ENCODE data around the gene PPP3R1. TPM values are rescaled to one million over a fixed set of nuclear protein-coding genes. Genes with fewer than 3 reads are reported as not detected.
"Not testable (repeated sequence)": the region's sequence is repeated elsewhere in the genome, so short reads cannot be mapped to it uniquely, and the experiment has no call there.

The PPP3R1 gene
- polyA plus RNA-seq, 1 experiment = 5.2 TPM

DNA sequence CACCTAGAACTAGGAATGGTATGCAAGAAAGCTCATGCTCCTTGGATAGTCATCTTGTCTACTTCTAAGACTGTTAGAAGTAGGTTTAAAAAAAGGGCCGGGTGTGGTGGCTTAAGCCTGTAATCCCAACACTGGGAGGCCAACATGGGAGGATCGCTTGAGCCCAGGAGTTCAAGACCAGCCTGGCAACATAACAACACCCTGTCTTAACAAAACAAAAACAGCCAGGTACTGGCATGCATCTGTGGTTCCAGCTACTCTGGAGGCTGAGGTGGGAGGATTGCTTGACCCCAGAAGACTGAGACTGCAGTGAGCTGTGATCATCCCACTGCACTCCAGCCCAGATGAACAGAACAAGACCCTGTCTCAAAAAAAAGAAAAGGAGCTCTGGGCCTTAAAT, 74.8 kb downstream of the PPP3R1 start:
- DNase-seq (ENCODE audit: low read depth) = no peak
- POLR2A ChIA-PET = no interaction called here
- H3K36me3 ChIP-seq (ENCODE audit: control insufficient read depth, insufficient read depth, low read length) = no peaks in the 10 kb centered on the region
- no peak overlapping the region for H3K4me3 ChIP-seq (ENCODE audit: low read depth, low read length)
- TF ChIP-seq, protein P1, sequence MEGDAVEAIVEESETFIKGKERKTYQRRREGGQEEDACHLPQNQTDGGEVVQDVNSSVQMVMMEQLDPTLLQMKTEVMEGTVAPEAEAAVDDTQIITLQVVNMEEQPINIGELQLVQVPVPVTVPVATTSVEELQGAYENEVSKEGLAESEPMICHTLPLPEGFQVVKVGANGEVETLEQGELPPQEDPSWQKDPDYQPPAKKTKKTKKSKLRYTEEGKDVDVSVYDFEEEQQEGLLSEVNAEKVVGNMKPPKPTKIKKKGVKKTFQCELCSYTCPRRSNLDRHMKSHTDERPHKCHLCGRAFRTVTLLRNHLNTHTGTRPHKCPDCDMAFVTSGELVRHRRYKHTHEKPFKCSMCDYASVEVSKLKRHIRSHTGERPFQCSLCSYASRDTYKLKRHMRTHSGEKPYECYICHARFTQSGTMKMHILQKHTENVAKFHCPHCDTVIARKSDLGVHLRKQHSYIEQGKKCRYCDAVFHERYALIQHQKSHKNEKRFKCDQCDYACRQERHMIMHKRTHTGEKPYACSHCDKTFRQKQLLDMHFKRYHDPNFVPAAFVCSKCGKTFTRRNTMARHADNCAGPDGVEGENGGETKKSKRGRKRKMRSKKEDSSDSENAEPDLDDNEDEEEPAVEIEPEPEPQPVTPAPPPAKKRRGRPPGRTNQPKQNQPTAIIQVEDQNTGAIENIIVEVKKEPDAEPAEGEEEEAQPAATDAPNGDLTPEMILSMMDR (IDR thresholded peaks at IDR 0.05; ENCODE audit: insufficient read depth, low read depth, low read length) = no peak
- CTCF ChIA-PET = interaction anchor here (1.0 to 1.1 kb wide), 2 partner anchors 16 to 20 kb away, joined by 3 read pairs; partner anchors contain the start of gene PNO1
- H3K27me3 ChIP-seq (ENCODE audit: control insufficient read depth, insufficient read depth, low read length) = no peaks in the 10 kb centered on the region

DNA sequence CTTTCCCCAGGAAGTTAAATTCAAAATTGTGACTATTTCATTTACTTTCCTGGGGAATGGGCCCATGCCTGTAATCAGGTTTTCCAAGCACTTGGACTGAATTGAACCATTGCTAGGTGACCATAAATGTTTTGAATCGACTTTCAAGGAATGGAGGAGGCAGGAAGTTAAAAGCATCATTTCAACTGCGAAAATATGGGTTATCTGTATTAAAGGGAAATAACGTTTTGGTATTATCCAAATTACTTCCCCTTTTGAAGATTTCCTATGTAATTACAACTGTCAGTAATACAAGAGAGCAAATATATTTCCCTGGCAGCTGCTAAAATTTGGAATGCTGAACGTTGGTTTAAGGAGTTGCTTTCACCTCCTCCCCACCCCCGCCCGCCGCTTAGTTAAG, 75.7 kb downstream of the PPP3R1 start:
- POLR2A ChIA-PET = no interaction called here
- CTCF ChIA-PET = no interaction called here
- Histone ChIP-seq H3K4me3 (ENCODE audit: low read depth, low read length) (no peak overlapping the region), H3K36me3 (ENCODE audit: control insufficient read depth, insufficient read depth, low read length) (peaks cover under 1% of the 10 kb centered on the region), H3K27me3 (ENCODE audit: control insufficient read depth, insufficient read depth, low read length) (no peaks in the 10 kb centered on the region)
- TF ChIP-seq, protein P1 (IDR thresholded peaks at IDR 0.05; ENCODE audit: insufficient read depth, low read depth, low read length) = no peak
- no peak for DNase-seq (ENCODE audit: low read depth)

DNA sequence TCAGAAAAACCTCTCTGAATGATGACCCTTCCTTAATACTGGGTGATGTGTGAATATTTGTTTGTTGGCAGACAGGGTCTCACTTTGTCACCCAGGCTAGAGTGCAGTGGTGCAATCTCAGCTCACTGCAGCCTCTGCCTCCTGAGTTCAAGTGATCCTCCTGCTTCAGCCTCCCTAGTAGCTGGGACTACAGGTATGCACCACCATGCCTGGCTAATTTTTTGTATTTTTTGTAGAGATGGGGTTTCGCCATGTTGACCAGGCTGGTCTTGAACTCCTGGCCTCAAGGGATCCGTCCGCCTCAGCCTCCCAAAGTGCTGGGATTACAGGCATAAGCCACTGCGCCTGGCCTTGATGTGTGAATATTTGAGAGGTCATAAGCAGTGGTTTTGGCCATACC, 77.1 kb downstream of the PPP3R1 start:
- DNase-seq (ENCODE audit: low read depth); H3K4me3 ChIP-seq (ENCODE audit: low read depth, low read length); H3K27me3 ChIP-seq (ENCODE audit: control insufficient read depth, insufficient read depth, low read length); H3K36me3 ChIP-seq (ENCODE audit: control insufficient read depth, insufficient read depth, low read length): not testable (repeated sequence)
- CTCF ChIA-PET = interaction anchor here (0.6 to 1.3 kb wide), 5 partner anchors 9 to 1476 kb away, joined by 3 to 5 read pairs (median 3); no protein-coding TSS in a partner anchor
- POLR2A ChIA-PET = interaction anchor here (0.5 kb wide), 1 partner anchor 1694 kb away, joined by 4 read pairs; no protein-coding TSS in a partner anchor

DNA sequence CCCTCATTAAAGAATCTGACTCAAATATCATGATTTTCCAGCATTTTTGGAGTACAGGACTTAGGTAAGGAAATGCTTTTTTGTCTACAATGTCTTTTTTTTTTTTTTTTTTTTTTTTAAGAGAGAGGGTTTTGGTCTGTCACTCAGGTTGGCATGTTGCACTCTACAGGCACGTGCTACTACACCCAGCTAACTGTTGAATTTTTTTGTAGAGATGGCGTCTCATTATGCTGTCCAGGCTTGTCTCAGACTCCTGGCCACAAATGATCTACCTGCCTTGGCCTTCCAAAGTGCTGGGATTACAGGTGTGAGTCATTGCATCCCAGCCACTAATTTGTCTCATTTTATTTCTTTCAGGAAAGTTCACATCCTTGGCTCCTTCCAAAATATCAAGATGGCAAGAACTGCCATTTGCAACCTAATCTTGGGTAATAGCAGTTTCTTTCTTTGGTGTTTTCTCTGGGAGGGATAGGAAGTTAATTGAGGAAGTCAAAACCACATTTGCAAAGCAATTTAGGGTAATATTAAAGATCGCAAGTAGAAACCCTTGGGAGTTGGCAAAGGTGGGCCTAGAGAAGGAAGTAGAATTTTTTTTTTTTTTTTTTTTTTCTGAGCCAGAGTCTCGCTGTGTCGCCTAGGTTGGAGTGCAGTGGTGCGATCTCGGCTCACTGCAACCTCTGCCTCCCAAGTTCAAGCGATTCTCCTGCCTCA, 79.2 kb downstream of the PPP3R1 start:
- DNase-seq (ENCODE audit: low read depth) = no peak
- TF ChIP-seq, protein P1 (IDR thresholded peaks at IDR 0.05; ENCODE audit: insufficient read depth, low read depth, low read length) = no peak
- Histone ChIP-seq H3K36me3 (ENCODE audit: control insufficient read depth, insufficient read depth, low read length) (peaks cover 2% of the 10 kb centered on the region), H3K4me3 (ENCODE audit: low read depth, low read length) (no peak overlapping the region), H3K27me3 (ENCODE audit: control insufficient read depth, insufficient read depth, low read length) (no peaks in the 10 kb centered on the region)
- ChIA-PET CTCF (no interaction called here), POLR2A (no interaction called here)

DNA sequence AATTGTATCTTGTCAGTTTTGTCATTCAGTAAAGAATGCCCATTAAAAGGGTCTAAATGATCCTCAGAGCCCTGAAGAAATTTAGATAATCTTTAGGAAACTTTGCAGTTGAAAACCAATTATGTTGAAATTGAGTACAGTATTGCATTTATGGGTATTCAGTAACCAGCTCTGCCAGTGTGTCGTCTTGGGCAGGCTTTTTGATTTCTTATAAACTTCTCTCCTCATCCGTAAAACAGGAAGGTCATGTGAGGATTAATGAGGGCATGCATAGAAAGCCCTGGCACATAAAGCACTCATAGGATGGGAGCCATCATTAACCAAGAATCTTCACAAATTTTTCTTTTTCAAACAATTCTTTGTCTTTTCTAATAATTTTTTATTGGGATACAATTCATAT, 79.8 kb downstream of the PPP3R1 start:
- TF ChIP-seq, protein P1 (IDR thresholded peaks at IDR 0.05; ENCODE audit: insufficient read depth, low read depth, low read length) = no peak
- ChIA-PET POLR2A (no interaction called here), CTCF (no interaction called here)
- DNase-seq (ENCODE audit: low read depth) = no peak
- Histone ChIP-seq H3K4me3 (ENCODE audit: low read depth, low read length) (no peak overlapping the region), H3K36me3 (ENCODE audit: control insufficient read depth, insufficient read depth, low read length) (peaks cover 2% of the 10 kb centered on the region), H3K27me3 (ENCODE audit: control insufficient read depth, insufficient read depth, low read length) (no peaks in the 10 kb centered on the region)

DNA sequence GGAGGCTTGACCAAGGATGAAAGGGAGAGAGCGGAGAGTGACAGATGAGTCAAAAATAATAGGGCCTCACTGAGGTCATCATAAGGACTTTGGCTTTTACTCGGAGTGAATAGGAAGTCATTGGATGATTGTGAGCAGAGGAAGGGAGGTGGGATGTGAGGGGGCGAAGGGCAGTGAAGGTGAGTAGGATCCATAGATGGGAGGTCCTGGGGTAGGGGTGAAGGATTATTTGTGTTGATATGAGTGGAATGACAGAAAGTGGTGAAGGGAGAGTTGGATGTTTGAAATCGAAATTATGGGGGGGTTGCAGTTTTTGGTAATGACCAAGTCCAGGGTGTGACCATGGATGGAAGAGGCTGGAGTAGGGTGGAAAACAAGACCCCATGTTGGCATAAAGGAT, 80.6 kb downstream of the PPP3R1 start:
- H3K36me3 ChIP-seq (ENCODE audit: control insufficient read depth, insufficient read depth, low read length) = peaks cover 4% of the 10 kb centered on the region
- no peak for DNase-seq (ENCODE audit: low read depth)
- ChIA-PET POLR2A (no interaction called here), CTCF (no interaction called here)
- H3K27me3 ChIP-seq (ENCODE audit: control insufficient read depth, insufficient read depth, low read length) = no peaks in the 10 kb centered on the region
- no peak overlapping the region for H3K4me3 ChIP-seq (ENCODE audit: low read depth, low read length)
- TF ChIP-seq, protein P1 (IDR thresholded peaks at IDR 0.05; ENCODE audit: insufficient read depth, low read depth, low read length) = no peak

All from BJ (cell line).